ENCODE measurements around the gene LRRC8C. TPM values are rescaled to one million over a fixed set of nuclear protein-coding genes. Genes with fewer than 3 reads are reported as not detected.

LRRC8C gene
- total RNA-seq, 1 donor, result 2.2 TPM

- Histone ChIP-seq H3K4me2 (ENCODE audit: insufficient read depth, low read length) (no peak overlapping the region), H4K20me1 (ENCODE audit: insufficient read depth, low read length) (no peaks in the 10 kb centered on the region), H3K79me2 (ENCODE audit: insufficient read depth, low read length) (no peaks in the 10 kb centered on the region), H3K4me3 (ENCODE audit: insufficient read depth, low read length) (no peak overlapping the region), H2AFZ (ENCODE audit: low read length) (no peak overlapping the region), H3K27ac (ENCODE audit: low read depth, low read length) (no peak overlapping the region), H3K9me3 (ENCODE audit: low read depth, low read length) (no peaks in the 10 kb centered on the region), H3K36me3 (ENCODE audit: insufficient read depth, low read length) (no peaks in the 10 kb centered on the region), H3K27me3 (ENCODE audit: insufficient read depth, low read length) (no peaks in the 10 kb centered on the region), H3K4me1 (ENCODE audit: insufficient read depth, low read length) (no peaks in the 10 kb centered on the region)
- no peak for TF ChIP-seq CTCF (IDR thresholded peaks at IDR 0.05; ENCODE audit: extremely low read depth, low read depth, low read length)
- DNase-seq (ENCODE audit: insufficient read length, low spot score, missing footprints), result no peak
Measured at GRCh38 chr1:89616844-89617627, 15.9 kb upstream of the LRRC8C start.

DNA sequence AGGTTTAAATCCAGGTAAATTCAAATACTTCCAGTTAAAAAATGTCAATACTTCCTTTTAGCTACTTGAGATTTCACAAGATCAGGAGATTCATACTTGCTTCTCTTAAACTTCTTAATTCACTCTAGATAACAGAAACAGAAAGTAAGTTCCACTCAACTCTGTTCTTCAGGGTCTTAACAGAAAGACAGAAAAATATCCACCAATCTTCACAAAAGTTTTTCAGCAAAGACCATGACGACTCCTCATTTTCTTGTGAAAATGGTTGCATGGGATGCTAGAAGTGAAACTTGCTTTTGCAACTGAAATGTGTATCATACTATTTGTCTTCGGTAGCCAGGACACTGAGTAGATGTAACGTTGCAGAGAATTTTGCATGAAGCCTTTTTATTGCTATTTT, 12.3 kb upstream of the LRRC8C start:
- no peaks in the 10 kb centered on the region for H3K36me3 ChIP-seq (ENCODE audit: insufficient read depth, low read length)
- no peaks in the 10 kb centered on the region for H3K79me2 ChIP-seq (ENCODE audit: insufficient read depth, low read length)
- H3K4me1 ChIP-seq (ENCODE audit: insufficient read depth, low read length), result no peaks in the 10 kb centered on the region
- H3K4me3 ChIP-seq (ENCODE audit: insufficient read depth, low read length), result no peak overlapping the region
- TF ChIP-seq CTCF (IDR thresholded peaks at IDR 0.05; ENCODE audit: extremely low read depth, low read depth, low read length), result no peak
- H3K4me2 ChIP-seq (ENCODE audit: insufficient read depth, low read length), result no peak overlapping the region
- no peaks in the 10 kb centered on the region for H3K27me3 ChIP-seq (ENCODE audit: insufficient read depth, low read length)
- H4K20me1 ChIP-seq (ENCODE audit: insufficient read depth, low read length), result no peaks in the 10 kb centered on the region
- H3K9me3 ChIP-seq (ENCODE audit: low read depth, low read length), result no peaks in the 10 kb centered on the region
- no peak overlapping the region for H3K27ac ChIP-seq (ENCODE audit: low read depth, low read length)
- DNase-seq (ENCODE audit: insufficient read length, low spot score, missing footprints), result no peak
- H2AFZ ChIP-seq (ENCODE audit: low read length), result no peak overlapping the region

GRCh38 chr1:89622895-89623294, 10.0 kb upstream of the LRRC8C start:
- no peaks in the 10 kb centered on the region for H3K4me1 ChIP-seq (ENCODE audit: insufficient read depth, low read length)
- H3K27me3 ChIP-seq (ENCODE audit: insufficient read depth, low read length), result no peaks in the 10 kb centered on the region
- DNase-seq (ENCODE audit: insufficient read length, low spot score, missing footprints), result no peak

More at GRCh38 chr1:89622895-89623294, 10.0 kb upstream of the LRRC8C start:
- Histone ChIP-seq H3K36me3 (ENCODE audit: insufficient read depth, low read length) (no peaks in the 10 kb centered on the region), H3K79me2 (ENCODE audit: insufficient read depth, low read length) (no peaks in the 10 kb centered on the region), H3K9me3 (ENCODE audit: low read depth, low read length) (no peaks in the 10 kb centered on the region), H2AFZ (ENCODE audit: low read length) (no peak overlapping the region), H4K20me1 (ENCODE audit: insufficient read depth, low read length) (no peaks in the 10 kb centered on the region), H3K4me3 (ENCODE audit: insufficient read depth, low read length) (no peak overlapping the region), H3K4me2 (ENCODE audit: insufficient read depth, low read length) (no peak overlapping the region), H3K27ac (ENCODE audit: low read depth, low read length) (no peak overlapping the region)
- TF ChIP-seq CTCF (IDR thresholded peaks at IDR 0.05; ENCODE audit: extremely low read depth, low read depth, low read length), result peak; percentile 24

All from osteoblast (primary cell).